Measurements from ENCODE around the gene SLC25A11.

The SLC25A11 gene

GRCh38 chr17:4893721-4894560 is 45.9 kb downstream of the SLC25A11 start:
- DNase-seq: no peak

- DNase-seq: no peak
Observed at GRCh38 chr17:4893272-4893671, 46.6 kb downstream of the SLC25A11 start.

GRCh38 chr17:4892499-4893221 is 47.2 kb downstream of the SLC25A11 start:
- DNase-seq: no peak

- DNase-seq: no peak
Observed at GRCh38 chr17:4891411-4892410, 48.1 kb downstream of the SLC25A11 start.

GRCh38 chr17:4887581-4887980 is 52.3 kb downstream of the SLC25A11 start:
- DNase-seq: no peak

Measured in SHP77 (cell line).